Cortex of kidney (tissue), 1 donor: ENCODE data around the gene GPR161.

Experiments used
- DNase-seq: peaks from one replicate; lab custom pipeline; 2025; lab: John Stamatoyannopoulos, UW

GPR161 gene

GRCh38 chr1:168035345-168035744, 101.4 kb downstream of the GPR161 start:
- no peak for DNase-seq

DNA sequence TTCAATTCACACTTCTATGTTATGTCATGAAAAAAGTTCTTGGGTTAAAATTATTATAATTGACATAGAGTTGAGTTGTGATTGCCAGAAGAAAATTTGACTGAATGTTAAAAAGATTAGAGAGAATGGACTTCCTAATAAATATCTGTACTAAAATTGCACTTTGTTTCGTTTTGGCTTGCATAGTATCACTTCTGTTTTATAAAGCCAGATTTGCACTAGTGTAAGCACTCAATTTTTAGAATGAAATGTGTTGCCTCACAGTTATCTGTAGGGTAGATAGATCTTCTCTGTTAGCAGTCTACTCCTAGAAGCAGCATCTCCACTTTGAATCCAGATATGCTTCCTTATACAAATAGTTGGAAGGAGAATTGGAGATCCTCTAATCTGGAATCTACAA, 104.7 kb downstream of the GPR161 start:
- DNase-seq: no peak

GRCh38 chr1:168031627-168032026, 105.1 kb downstream of the GPR161 start:
- no peak for DNase-seq

DNA sequence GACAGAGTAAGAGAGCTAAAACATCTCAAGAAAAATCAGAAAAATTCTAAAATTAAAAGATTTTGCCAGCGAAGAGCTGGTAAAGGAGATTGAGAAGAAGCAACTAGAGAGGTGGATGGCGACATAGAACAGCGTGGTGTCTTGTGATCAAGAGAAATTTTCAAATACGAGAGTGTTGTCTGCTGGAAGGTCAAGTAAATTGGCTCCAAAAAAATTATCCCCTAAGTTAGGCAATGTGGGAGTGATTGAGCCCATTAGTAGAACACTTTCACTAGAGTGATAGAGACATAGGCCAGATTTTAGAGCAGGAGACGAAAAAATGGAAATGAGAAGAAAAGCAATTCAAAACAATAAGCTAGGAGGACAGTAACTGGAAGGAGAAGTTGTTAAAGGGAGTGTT, 105.5 kb downstream of the GPR161 start:
- no peak for DNase-seq
